Urinary bladder (tissue), 4 donors: Measurements from ENCODE around the gene UBE2G1. TPM values are rescaled to one million over a fixed set of nuclear protein-coding genes. Genes with fewer than 3 reads are reported as not detected.
A peak's percentile ranks its signal among the peaks of the same experiment; 100 is the strongest.
"Not testable (repeated sequence)": the region's sequence is repeated elsewhere in the genome, so short reads cannot be mapped to it uniquely, and the experiment has no call there.

ENCODE experiments used
- DNase-seq: peaks from one replicate; pipeline ENCODE4 v3.0.0-alpha.2; 2015; ENCODE audit errors: extremely low spot score
- H3K27ac ChIP-seq: one replicate; pipeline ENCODE4 v1.5.1; 2013; ENCODE audit warnings: low read depth, mild to moderate bottlenecking, moderate library complexity
- H3K36me3 ChIP-seq: one replicate; pipeline ENCODE4 v1.6.1; 2013; ENCODE audit warnings: mild to moderate bottlenecking, moderate library complexity; ENCODE audit not compliant: insufficient read depth
- H3K4me1 ChIP-seq: one replicate; pipeline ENCODE4 v1.6.1; 2013; ENCODE audit warnings: mild to moderate bottlenecking, moderate library complexity; ENCODE audit not compliant: insufficient read depth
- H3K4me3 ChIP-seq: one replicate; pipeline ENCODE4 v1.5.1; 2013; ENCODE audit warnings: low read depth, low read length
- WGBS: extraction: QIAGEN DNeasy Blood & Tissue Kit; methylation state at CpG from one replicate; pipeline ENCODE4 v1.1.7; 2013; 5-methylcytosine and 5-hydroxymethylcytosine counted together
- polyA plus RNA-seq: library from polyadenylated mRNA; stranded (reverse); fragments of 200-250 nt; gene quantifications from one replicate; pipeline ENCODE4 v1.2.3, GENCODE V29; 2013
- total RNA-seq: library from RNA; depleted of rRNA; stranded (reverse); fragments of >200 nt; gene quantifications from one replicate; pipeline ENCODE4 v1.2.3, GENCODE V29; 2014
- donor health status: healthy with polysubstance abuse.
- donor health status: healthy.

UBE2G1 gene
- total and polyA plus RNA-seq, 2 donors = 39.5 to 56.8 TPM

DNA sequence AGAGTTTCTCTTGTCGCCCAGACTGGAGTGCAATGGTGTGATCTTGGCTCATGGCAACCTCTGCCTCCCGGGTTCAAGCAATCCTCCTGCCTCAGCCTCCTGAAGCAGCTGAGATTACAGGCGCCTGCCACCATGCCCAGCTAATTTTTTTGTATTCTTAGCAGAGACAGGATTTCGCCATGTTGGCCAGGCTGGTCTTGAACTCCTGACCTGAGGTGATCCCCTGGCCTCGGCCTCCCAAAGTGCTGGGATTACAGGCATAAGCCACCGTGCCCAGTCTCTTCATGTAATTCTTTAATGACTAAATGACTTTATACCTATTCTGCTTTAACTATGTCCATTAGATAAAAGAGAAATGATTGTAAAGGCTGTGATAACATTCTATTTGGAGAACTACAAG is 111.2 kb downstream of the UBE2G1 start:
- H3K36me3 ChIP-seq, H3K4me3 ChIP-seq, DNase-seq, H3K4me1 ChIP-seq, H3K27ac ChIP-seq: not testable (repeated sequence)
- WGBS = 88% methylated on average over 6 of the region's 6 CpGs

DNA sequence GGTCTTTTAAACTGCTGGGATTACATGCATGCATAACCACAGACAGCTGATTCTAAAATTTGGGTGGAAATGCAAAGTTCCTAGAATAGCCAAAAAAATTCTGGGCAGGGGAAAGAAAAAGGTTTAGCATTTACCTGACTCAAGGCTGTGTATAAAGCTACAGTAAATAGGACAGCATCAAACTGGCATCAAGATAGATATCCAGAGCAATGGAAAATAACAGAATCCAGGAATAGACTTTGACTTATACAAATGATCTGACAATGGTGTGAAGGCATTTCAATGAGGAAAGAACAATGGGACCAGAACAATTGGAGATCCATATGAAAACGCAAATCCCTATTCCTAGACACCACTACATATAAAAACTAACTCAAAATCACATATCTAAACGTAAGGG is 115.6 kb downstream of the UBE2G1 start:
- Histone ChIP-seq H3K27ac (no peak overlapping the region), H3K4me3 (no peak overlapping the region), H3K4me1 (no peaks in the 10 kb centered on the region), H3K36me3 (no peaks in the 10 kb centered on the region)
- DNase-seq = no peak
- 86% methylated on average over 2 of the region's 2 CpGs for WGBS

DNA sequence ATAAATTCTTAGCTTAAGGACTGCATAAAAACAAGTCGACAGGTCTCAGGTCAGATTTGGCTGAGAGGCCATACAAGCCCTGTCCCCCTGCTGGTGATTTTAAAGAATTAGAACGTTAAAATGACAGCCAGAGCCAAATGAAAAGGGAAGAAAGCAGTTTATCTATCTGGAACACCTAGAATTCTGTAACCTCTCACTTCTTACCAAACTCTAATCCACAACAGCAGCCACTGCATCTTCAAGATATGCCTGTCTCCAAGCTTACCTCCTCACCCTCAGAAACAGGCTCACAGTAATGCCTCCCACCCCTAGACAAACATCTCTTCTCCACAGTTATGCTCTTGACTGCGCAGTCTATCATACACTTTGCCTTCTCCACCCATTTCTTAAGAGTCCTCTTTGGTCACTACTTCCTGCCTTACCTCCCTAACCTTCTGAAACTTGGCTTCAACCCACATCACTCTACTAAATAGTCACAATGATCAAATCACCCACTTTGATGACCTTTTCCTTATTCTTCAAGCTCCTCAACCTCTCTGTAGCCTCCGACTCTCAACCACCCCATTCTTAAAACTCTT is 116.9 kb downstream of the UBE2G1 start:
- H3K4me3 ChIP-seq = no peak overlapping the region
- H3K4me1 ChIP-seq = no peaks in the 10 kb centered on the region
- DNase-seq = no peak
- no peaks in the 10 kb centered on the region for H3K36me3 ChIP-seq
- H3K27ac ChIP-seq = no peak overlapping the region
- 51% methylated on average over 4 of the region's 4 CpGs for WGBS

DNA sequence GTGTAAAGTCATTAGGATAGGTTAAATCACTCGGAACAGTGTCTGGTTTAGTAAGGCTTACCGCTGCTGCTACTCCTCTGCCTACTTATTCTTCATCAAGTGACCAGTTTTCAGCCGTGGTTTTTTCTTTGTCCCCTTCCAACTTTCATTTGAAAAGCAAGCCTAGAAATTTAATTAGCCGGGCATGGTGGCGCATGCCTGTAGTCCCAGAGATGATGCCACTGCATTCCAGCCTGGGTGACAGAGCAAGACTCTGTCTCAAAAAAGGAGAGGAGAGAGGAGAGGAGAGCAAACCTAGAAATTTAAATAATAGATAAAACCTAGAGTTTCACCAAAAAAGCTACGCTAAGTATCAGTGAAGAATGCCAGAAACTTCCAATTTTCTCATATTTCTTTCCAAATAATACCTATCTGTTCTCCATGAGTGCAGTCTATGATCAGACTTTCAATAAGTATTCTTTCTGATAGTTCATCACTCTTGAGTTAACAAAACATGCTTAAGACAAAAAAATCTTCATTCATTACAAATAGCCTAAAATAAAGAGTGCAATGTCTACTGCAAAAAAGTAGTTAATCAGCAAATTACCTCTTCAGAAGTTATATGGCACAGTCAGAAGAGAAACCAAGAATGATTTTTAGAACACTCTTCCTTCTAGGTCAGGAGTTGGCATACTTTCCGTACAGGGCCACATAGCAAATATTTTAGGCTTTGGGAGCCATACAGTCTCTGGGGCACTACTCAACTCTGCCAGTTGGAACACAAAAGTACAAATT is 117.8 kb downstream of the UBE2G1 start:
- DNase-seq = no peak
- 87% methylated on average over 7 of the region's 7 CpGs for WGBS
- no peaks in the 10 kb centered on the region for H3K4me1 ChIP-seq
- no peak overlapping the region for H3K4me3 ChIP-seq
- no peaks in the 10 kb centered on the region for H3K36me3 ChIP-seq
- no peak overlapping the region for H3K27ac ChIP-seq

DNA sequence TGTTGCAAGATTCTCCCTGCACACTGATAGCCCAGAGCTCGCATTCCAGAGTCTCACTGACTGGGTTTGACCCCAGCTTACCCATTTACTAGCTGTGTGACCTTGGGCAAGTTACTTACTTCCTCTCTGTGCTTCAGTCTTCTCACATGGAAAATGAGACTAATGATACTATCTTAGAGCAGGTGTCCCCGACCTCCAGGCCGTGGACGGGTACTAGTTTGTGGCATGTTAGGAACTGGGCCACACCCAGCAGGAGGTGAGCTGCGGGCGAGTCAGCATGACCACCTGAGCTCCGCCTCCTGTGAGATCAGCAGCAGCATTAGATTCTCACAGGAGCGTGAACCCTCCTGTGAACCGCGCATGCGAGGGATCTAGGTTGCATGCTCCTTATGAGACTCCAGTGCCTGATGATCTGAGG is 118.5 kb downstream of the UBE2G1 start:
- no peak overlapping the region for H3K27ac ChIP-seq
- DNase-seq = no peak
- H3K4me3 ChIP-seq = no peak overlapping the region
- H3K4me1 ChIP-seq = no peaks in the 10 kb centered on the region
- no peaks in the 10 kb centered on the region for H3K36me3 ChIP-seq
- WGBS = 86% methylated on average over 11 of the region's 11 CpGs

DNA sequence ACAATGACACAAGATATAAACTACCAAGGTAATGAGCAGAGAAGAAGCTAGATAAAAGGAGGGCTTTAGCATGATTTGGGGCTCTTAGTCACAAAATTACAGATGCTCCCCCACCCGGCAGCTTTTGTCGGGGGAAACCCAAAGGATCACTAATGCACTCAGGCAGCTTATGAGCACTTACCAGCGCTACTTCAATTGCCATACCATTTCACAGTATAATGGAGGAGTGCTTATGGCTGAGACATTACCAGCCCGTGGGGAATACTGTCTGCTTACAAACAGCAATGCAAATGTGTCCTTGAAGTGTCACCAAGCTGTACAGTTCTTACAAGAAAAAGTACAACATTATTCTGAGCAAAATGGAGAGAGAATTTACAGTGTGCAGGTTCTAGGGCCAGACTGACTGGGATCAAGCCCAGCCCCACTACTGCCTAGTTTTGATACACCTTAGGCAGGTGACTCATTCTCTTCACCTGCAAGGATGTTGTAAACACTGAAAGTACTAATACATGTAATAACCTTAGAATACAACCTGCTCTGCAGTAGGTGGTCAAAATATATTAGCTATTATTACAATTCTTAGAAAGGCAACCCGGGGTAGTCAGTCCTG is 119.0 kb downstream of the UBE2G1 start:
- no peak overlapping the region for H3K4me3 ChIP-seq
- H3K4me1 ChIP-seq = no peaks in the 10 kb centered on the region
- no peak for DNase-seq
- H3K36me3 ChIP-seq = no peaks in the 10 kb centered on the region
- H3K27ac ChIP-seq = peak overlapping the region; percentile 39
- 72% methylated on average over 5 of the region's 5 CpGs for WGBS

DNA sequence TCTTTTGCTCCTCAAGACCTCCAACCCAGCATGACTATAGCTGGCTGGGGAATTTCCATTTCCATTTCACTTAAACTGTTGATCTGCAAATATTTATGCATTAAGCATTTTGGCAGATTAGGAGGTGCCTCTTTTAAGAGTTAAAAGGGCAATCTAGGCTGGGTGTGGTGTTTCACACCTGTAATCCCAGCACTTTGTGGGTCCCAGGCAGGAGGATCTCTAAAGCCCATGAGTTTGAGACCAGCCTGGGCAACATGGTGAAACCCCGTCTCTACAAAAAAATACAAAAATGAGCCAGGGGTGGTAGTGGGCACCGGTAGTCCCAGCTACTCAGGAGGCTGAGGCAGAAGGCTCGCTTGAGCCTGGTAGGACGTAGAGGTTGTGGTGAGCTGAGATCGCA is 119.8 kb downstream of the UBE2G1 start:
- DNase-seq = no peak
- Histone ChIP-seq H3K27ac (no peak overlapping the region), H3K4me3 (no peak overlapping the region), H3K4me1 (no peaks in the 10 kb centered on the region), H3K36me3 (no peaks in the 10 kb centered on the region)
- 96% methylated on average over 5 of the region's 5 CpGs for WGBS

DNA sequence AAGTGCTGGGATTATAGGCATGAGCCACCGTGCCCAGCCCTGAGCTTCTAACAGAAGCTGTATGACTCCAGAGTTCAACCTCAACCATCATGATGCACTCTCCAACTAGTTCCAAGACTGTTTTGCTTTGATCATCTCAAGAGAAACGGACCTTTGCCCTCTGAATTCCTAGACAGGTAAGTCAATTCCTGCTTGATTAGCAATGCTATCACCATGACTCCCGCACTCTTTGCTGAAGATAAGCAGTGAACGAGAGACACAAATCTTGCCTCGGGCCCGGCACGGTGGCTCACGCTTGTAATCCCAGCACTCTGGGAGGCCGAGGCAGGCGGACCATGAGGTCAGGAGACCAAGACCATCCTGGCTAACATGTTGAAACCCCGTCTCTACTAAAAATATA is 124.9 kb downstream of the UBE2G1 start:
- Histone ChIP-seq H3K4me1 (no peaks in the 10 kb centered on the region), H3K36me3 (no peaks in the 10 kb centered on the region), H3K27ac (no peak overlapping the region), H3K4me3 (no peak overlapping the region)
- no peak for DNase-seq
- WGBS = 96% methylated on average over 11 of the region's 11 CpGs

DNA sequence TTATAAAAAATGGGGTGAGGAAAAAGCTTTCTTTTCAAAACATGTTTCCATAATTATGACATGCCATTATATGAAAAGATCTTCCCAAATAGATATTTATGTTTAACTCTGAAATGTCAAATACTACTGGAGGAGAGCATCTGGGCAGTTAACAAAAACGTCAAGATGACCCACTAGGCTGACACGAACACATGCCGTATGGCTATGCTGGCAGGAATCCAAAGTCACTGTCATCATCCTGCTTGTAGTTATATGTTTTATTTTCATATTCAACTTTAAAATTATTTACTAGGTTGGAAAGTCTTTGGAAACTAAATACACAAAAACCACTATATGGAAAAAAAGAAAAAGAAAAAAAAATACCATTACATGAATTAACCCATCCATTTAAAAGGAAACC is 130.0 kb downstream of the UBE2G1 start:
- H3K27ac ChIP-seq = no peak overlapping the region
- WGBS = 28% methylated on average over 3 of the region's 3 CpGs
- no peaks in the 10 kb centered on the region for H3K4me1 ChIP-seq
- no peaks in the 10 kb centered on the region for H3K36me3 ChIP-seq
- DNase-seq = no peak
- no peak overlapping the region for H3K4me3 ChIP-seq

DNA sequence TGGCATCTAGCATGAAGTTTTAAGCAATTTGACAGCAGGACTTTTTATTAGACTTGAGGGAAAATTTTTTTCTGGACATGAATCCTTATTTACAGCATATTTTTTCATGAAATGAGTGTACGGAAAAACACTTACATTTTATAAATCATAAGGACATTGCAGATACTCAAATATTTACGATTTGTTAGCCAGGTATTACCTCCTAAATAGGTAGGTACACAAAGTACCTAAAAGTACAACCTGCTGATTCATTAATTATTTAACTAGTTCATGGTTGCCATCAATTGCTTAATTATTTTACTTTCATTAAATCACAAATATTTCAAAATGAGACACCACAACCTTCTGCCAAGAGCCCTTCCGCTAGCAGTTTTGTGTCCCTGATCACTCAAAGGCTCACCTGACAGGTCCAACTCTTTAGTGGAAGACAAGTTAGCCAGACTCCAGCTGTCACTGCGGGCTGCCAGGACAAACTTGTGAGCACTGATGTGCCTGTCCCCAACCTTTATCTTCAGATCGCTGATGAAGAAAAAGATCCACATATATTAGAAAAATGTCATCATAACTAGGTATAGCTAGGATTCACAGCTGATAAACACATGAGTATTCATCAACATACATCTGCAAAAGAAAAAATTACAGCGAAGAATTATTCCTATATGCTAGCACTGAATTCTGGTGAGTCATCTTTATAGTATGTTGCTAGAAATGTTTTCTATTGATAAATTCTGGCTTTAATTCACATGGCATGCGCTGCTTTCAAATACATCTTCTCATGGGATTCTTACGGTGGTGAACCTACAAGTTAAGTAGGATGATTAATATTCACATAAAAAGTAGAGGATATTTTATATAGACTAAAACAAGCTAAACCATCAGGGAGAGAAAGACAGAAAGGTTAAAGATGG is 130.8 kb downstream of the UBE2G1 start:
- DNase-seq = no peak
- no peak overlapping the region for H3K4me3 ChIP-seq
- no peaks in the 10 kb centered on the region for H3K36me3 ChIP-seq
- H3K27ac ChIP-seq = no peak overlapping the region
- H3K4me1 ChIP-seq = no peaks in the 10 kb centered on the region
- WGBS = 88% methylated on average over 8 of the region's 8 CpGs

DNA sequence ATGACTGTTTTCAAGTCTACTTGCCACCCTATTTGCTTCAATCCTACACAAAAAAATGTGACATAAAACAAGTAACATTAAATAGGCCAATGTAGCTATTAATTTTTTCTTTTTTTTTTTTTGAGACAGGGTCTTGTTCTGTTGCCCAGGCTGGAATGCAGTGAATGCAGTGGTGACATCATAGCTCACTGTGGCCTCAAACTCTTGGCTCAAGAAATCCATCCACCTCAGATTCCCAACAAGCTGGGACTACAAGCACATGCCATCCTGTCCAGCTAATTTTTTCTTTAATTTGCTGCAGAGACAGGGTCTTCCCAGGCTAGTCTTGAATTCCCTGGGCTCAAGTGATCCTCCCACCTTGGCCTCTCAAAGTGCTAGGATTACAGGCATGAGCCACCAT is 132.1 kb downstream of the UBE2G1 start:
- no peak overlapping the region for H3K27ac ChIP-seq
- H3K4me3 ChIP-seq = no peak overlapping the region
- no peaks in the 10 kb centered on the region for H3K36me3 ChIP-seq
- H3K4me1 ChIP-seq = no peaks in the 10 kb centered on the region
- no peak for DNase-seq

DNA sequence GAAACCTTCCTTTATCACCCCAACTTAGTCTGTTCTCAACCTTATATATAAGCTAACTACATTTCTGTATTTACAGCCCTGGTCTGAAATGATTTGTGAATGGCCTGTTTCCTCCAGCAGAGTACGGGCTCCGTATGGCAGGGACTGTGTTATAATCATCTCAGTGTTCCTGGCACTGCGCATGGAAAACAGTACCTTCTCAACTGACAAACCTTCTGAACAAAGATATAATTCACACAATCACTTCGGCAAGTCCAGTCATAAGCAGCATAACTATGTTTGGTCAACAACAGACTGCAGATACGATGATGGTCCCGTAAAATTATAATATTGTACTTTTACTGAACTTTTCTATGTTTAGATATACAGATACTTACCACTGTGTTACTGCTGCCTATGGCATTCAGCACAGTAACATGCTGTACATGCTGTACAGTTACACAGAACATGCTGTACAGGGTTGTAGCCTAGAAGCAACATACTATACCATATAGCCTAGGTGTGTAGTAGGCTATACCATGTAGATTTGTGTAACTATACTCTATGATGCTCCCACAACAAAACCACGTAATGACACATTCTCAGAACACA is 132.7 kb downstream of the UBE2G1 start:
- Histone ChIP-seq H3K27ac (no peak overlapping the region), H3K4me1 (no peaks in the 10 kb centered on the region), H3K4me3 (no peak overlapping the region), H3K36me3 (no peaks in the 10 kb centered on the region)
- no peak for DNase-seq
- WGBS = 76% methylated on average over 7 of the region's 7 CpGs

DNA sequence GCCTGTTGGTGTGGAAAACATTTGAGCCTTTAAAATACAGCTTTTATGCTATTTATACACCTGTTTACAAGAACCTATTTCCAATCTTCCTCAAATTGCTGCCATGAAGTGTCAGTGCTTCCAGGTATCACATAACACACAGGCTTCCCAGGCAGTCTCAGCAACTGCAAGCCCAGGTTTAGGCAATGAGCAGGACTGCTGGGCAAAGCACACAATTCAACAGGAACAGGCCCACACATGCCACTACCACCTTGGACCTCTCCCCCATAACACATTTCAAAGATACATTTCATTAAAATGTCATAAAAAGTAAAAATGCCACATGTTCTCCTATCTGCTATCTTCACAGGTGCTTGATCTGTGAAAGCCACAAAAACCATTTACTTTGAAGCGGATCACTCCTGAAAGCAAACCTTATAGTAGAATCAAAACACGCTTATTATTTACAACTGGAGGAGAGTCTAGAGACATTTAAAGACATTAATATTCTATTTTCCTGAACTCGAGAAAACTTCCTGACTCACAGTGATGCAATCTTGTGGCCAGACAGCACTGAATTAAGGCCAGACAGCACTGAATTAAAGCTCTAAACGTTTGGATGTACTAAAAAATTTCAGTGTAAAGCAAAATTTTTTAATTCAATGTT is 134.2 kb downstream of the UBE2G1 start:
- H3K36me3 ChIP-seq = no peaks in the 10 kb centered on the region
- DNase-seq = no peak
- H3K4me1 ChIP-seq = no peaks in the 10 kb centered on the region
- 72% methylated on average over 4 of the region's 4 CpGs for WGBS
- no peak overlapping the region for H3K27ac ChIP-seq
- no peak overlapping the region for H3K4me3 ChIP-seq
